ENCODE measurements around the gene SESN1.
"Not testable (repeated sequence)": the region's sequence is repeated elsewhere in the genome, so short reads cannot be mapped to it uniquely, and the experiment has no call there.

The SESN1 gene

GRCh38 chr6:108982154-108983113, 112.2 kb downstream of the SESN1 start:
- Histone ChIP-seq H3K9ac (ENCODE audit: low read depth, low read length, poor library complexity, severe bottlenecking) (no peak overlapping the region), H3K27me3 (ENCODE audit: insufficient read depth, low read length, poor library complexity, severe bottlenecking) (no peaks in the 10 kb centered on the region), H3K36me3 (ENCODE audit: insufficient read depth, low read length) (peaks cover 5% of the 10 kb centered on the region; the same call in 1 of the 2 replicates), H3K79me2 (ENCODE audit: insufficient read depth, low read length) (no peaks in the 10 kb centered on the region), H3F3A (ENCODE audit: low read depth) (no peaks in the 10 kb centered on the region; the same call in 1 of the 2 replicates), H3K4me3 (ENCODE audit: low read length, poor library complexity, severe bottlenecking) (no peak overlapping the region), H3K4me2 (ENCODE audit: low read depth, low read length, poor library complexity, severe bottlenecking) (no peak overlapping the region), H3K9me2 (replicated peaks; ENCODE audit: low read depth, low read length) (no peaks in the 10 kb centered on the region), H2AFZ (ENCODE audit: low read length) (no peak overlapping the region), H3K4me1 (ENCODE audit: insufficient read depth, low read length, poor library complexity, severe bottlenecking) (peaks cover 14% of the 10 kb centered on the region), H3K9me3 (ENCODE audit: insufficient read depth, low read depth, low read length) (peaks cover 3% of the 10 kb centered on the region; the same call in 1 of the 2 replicates), H4K20me1 (ENCODE audit: insufficient read depth, low read length, poor library complexity, severe bottlenecking) (no peaks in the 10 kb centered on the region)
- TF ChIP-seq EZH2phosphoT487 (IDR thresholded peaks at IDR 0.05; ENCODE audit: borderline replicate concordance) (no peak), CTCF (conservative IDR thresholded peaks at IDR 0.05; ENCODE audit: low read length) (no peak)

GRCh38 chr6:108978638-108979037, 116.0 kb downstream of the SESN1 start:
- H3K36me3 ChIP-seq (ENCODE audit: insufficient read depth, low read length); H3K9me3 ChIP-seq (ENCODE audit: insufficient read depth, low read depth, low read length); H3K27me3 ChIP-seq (ENCODE audit: insufficient read depth, low read length, poor library complexity, severe bottlenecking); H3K4me1 ChIP-seq (ENCODE audit: insufficient read depth, low read length, poor library complexity, severe bottlenecking); H4K20me1 ChIP-seq (ENCODE audit: insufficient read depth, low read length, poor library complexity, severe bottlenecking); H3K4me3 ChIP-seq (ENCODE audit: low read length, poor library complexity, severe bottlenecking); H2AFZ ChIP-seq (ENCODE audit: low read length); H3K9me2 ChIP-seq (replicated peaks; ENCODE audit: low read depth, low read length); H3F3A ChIP-seq (ENCODE audit: low read depth); H3K79me2 ChIP-seq (ENCODE audit: insufficient read depth, low read length); H3K4me2 ChIP-seq (ENCODE audit: low read depth, low read length, poor library complexity, severe bottlenecking); H3K9ac ChIP-seq (ENCODE audit: low read depth, low read length, poor library complexity, severe bottlenecking): not testable (repeated sequence)

GRCh38 chr6:108974201-108974600, 120.4 kb downstream of the SESN1 start:
- Histone ChIP-seq H3K9ac (ENCODE audit: low read depth, low read length, poor library complexity, severe bottlenecking) (no peak overlapping the region), H3K79me2 (ENCODE audit: insufficient read depth, low read length) (no peaks in the 10 kb centered on the region), H3K9me2 (replicated peaks; ENCODE audit: low read depth, low read length) (no peaks in the 10 kb centered on the region), H3K9me3 (ENCODE audit: insufficient read depth, low read depth, low read length) (no peaks in the 10 kb centered on the region), H3K4me1 (ENCODE audit: insufficient read depth, low read length, poor library complexity, severe bottlenecking) (peaks cover 7% of the 10 kb centered on the region), H3K27me3 (ENCODE audit: insufficient read depth, low read length, poor library complexity, severe bottlenecking) (no peaks in the 10 kb centered on the region), H3F3A (ENCODE audit: low read depth) (no peaks in the 10 kb centered on the region), H4K20me1 (ENCODE audit: insufficient read depth, low read length, poor library complexity, severe bottlenecking) (no peaks in the 10 kb centered on the region), H3K4me2 (ENCODE audit: low read depth, low read length, poor library complexity, severe bottlenecking) (no peak overlapping the region), H3K36me3 (ENCODE audit: insufficient read depth, low read length) (no peaks in the 10 kb centered on the region), H2AFZ (ENCODE audit: low read length) (no peak overlapping the region), H3K4me3 (ENCODE audit: low read length, poor library complexity, severe bottlenecking) (no peak overlapping the region)
- TF ChIP-seq CTCF (conservative IDR thresholded peaks at IDR 0.05; ENCODE audit: low read length) (no peak), EZH2phosphoT487 (IDR thresholded peaks at IDR 0.05; ENCODE audit: borderline replicate concordance) (no peak)
